ENCODE results near the gene ZNF653. TPM values are rescaled to one million over a fixed set of nuclear protein-coding genes. Genes with fewer than 3 reads are reported as not detected.

ZNF653 gene
- total and polyA plus RNA-seq, 9 of the 15 experiments (the other 6 are each of a cell fraction or from before 2014, with no cell fraction given): 1.6 to 8.0 (median 4.2) TPM; not detected in 2

DNA sequence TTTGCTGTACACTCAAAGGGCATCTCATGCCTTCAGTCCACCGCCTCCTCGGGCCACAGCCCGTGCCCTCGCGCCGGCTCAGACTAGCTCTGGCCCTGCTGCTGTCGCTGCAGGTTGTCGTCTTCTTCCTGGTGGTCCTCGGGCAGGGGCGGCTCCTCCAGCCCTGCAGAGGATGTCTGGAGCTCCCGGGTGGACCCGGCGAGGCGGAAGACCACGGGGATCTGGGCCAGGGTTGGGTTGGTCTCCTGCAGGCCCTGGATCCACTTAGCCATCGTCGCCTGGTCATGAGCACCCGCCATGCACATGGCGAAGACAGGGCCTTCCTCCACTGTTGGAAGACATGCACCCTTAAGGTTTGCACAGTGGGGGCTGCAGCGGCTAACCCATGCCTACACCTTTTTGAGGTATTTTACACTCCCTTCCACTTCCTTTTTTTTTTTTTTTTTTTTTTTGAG is 489 bp upstream of the ZNF653 start (continued):
- TF ChIP-seq, protein P1, sequence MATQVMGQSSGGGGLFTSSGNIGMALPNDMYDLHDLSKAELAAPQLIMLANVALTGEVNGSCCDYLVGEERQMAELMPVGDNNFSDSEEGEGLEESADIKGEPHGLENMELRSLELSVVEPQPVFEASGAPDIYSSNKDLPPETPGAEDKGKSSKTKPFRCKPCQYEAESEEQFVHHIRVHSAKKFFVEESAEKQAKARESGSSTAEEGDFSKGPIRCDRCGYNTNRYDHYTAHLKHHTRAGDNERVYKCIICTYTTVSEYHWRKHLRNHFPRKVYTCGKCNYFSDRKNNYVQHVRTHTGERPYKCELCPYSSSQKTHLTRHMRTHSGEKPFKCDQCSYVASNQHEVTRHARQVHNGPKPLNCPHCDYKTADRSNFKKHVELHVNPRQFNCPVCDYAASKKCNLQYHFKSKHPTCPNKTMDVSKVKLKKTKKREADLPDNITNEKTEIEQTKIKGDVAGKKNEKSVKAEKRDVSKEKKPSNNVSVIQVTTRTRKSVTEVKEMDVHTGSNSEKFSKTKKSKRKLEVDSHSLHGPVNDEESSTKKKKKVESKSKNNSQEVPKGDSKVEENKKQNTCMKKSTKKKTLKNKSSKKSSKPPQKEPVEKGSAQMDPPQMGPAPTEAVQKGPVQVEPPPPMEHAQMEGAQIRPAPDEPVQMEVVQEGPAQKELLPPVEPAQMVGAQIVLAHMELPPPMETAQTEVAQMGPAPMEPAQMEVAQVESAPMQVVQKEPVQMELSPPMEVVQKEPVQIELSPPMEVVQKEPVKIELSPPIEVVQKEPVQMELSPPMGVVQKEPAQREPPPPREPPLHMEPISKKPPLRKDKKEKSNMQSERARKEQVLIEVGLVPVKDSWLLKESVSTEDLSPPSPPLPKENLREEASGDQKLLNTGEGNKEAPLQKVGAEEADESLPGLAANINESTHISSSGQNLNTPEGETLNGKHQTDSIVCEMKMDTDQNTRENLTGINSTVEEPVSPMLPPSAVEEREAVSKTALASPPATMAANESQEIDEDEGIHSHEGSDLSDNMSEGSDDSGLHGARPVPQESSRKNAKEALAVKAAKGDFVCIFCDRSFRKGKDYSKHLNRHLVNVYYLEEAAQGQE (IDR thresholded peaks at IDR 0.05; ENCODE audit: borderline replicate concordance): peak; percentile 47
- TF ChIP-seq, protein P1 (CRISPR knock-in tag; IDR thresholded peaks at IDR 0.05; ENCODE audit: low read depth): no peak
- TF ChIP-seq, protein P2, sequence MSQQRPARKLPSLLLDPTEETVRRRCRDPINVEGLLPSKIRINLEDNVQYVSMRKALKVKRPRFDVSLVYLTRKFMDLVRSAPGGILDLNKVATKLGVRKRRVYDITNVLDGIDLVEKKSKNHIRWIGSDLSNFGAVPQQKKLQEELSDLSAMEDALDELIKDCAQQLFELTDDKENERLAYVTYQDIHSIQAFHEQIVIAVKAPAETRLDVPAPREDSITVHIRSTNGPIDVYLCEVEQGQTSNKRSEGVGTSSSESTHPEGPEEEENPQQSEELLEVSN (IDR thresholded peaks at IDR 0.05; ENCODE audit: borderline replicate concordance in 1 of 2, extremely low read depth in 1 of 2, insufficient read depth in 1 of 2, insufficient read length in 1 of 2, low read depth in 1 of 2, low read length in 1 of 2, poor library complexity in 1 of 2, severe bottlenecking in 1 of 2): peak; percentile 55 to 59
- TF ChIP-seq POLR3A (IDR thresholded peaks at IDR 0.05; ENCODE audit: borderline replicate concordance, extremely low read depth, insufficient read depth, insufficient read length): no peak
- TF ChIP-seq ZC3H4 (CRISPR knock-in tag; IDR thresholded peaks at IDR 0.05; ENCODE audit: borderline replicate concordance): no peak
- TF ChIP-seq, protein P3, sequence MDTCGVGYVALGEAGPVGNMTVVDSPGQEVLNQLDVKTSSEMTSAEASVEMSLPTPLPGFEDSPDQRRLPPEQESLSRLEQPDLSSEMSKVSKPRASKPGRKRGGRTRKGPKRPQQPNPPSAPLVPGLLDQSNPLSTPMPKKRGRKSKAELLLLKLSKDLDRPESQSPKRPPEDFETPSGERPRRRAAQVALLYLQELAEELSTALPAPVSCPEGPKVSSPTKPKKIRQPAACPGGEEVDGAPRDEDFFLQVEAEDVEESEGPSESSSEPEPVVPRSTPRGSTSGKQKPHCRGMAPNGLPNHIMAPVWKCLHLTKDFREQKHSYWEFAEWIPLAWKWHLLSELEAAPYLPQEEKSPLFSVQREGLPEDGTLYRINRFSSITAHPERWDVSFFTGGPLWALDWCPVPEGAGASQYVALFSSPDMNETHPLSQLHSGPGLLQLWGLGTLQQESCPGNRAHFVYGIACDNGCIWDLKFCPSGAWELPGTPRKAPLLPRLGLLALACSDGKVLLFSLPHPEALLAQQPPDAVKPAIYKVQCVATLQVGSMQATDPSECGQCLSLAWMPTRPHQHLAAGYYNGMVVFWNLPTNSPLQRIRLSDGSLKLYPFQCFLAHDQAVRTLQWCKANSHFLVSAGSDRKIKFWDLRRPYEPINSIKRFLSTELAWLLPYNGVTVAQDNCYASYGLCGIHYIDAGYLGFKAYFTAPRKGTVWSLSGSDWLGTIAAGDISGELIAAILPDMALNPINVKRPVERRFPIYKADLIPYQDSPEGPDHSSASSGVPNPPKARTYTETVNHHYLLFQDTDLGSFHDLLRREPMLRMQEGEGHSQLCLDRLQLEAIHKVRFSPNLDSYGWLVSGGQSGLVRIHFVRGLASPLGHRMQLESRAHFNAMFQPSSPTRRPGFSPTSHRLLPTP (IDR thresholded peaks at IDR 0.05; ENCODE audit: borderline replicate concordance, extremely low read depth, insufficient read length): no peak
- TF ChIP-seq, protein P4, sequence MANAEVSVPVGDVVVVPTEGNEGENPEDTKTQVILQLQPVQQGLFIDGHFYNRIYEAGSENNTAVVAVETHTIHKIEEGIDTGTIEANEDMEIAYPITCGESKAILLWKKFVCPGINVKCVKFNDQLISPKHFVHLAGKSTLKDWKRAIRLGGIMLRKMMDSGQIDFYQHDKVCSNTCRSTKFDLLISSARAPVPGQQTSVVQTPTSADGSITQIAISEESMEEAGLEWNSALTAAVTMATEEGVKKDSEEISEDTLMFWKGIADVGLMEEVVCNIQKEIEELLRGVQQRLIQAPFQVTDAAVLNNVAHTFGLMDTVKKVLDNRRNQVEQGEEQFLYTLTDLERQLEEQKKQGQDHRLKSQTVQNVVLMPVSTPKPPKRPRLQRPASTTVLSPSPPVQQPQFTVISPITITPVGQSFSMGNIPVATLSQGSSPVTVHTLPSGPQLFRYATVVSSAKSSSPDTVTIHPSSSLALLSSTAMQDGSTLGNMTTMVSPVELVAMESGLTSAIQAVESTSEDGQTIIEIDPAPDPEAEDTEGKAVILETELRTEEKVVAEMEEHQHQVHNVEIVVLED (CRISPR knock-in tag; IDR thresholded peaks at IDR 0.05): no peak
- no peak for TF ChIP-seq KHSRP (IDR thresholded peaks at IDR 0.05)

Data from K562 (cell line).